Heart left ventricle (tissue), 13 donors: ENCODE results near the gene ANGPTL2.

ENCODE experiments used
- CTCF ChIP-seq, 12 donors: fragments of 200-600 bp; sonication (generic) in 4 of 12; IDR thresholded peaks; one replicate each; pipeline versions ENCODE4 v1.5.0 to v1.8.0; 2018 to 2022; ENCODE audit warnings: antibody characterized with exemption in 12 of 12, mild to moderate bottlenecking in 5 of 12
- POLR2A ChIP-seq, 2 donors: fragments of 450-650 bp; IDR thresholded peaks; one replicate each; pipeline ENCODE4 v1.6.1; 2017; ENCODE audit warnings: antibody characterized with exemption in 2 of 2, mild to moderate bottlenecking in 2 of 2, moderate library complexity in 2 of 2
- donor health status: ischemic (EF 13 %, LVEDD 7.1; RV severe dilation, severe dysfunction).
- donor health status: DM: no; HTN: yes; CAD: no.
- donor health status: DM: no; HTN: no; CAD: no.
- donor health status: ischemic (EF 25% LVEDD 6.9; RV normal size, moderate dysfunction).
- donor health status: ischemic (EF 25% LVEDD 5.7; RV mildly dilated, moderate dysfunction).
- donor health status: ischemic (EF 35%, LVEDD 5.7; RV mildly dilated, moderate dysfunction).
- donor health status: nonischemic (EF 11% LVEDD 7.7; RV severe dilation, severe dysfunction).
- donor health status: DM: yes; HTN: yes; CAD: no.
- donor health status: PGD.
- donor health status: ischemic (EF 29% LVEDD 5.4; RV normal size, mild dysfunction).
- donor health status: nonischemic (EF 23%, LVEDD 6.1; RV moderate dilation, normal function).

DNA sequence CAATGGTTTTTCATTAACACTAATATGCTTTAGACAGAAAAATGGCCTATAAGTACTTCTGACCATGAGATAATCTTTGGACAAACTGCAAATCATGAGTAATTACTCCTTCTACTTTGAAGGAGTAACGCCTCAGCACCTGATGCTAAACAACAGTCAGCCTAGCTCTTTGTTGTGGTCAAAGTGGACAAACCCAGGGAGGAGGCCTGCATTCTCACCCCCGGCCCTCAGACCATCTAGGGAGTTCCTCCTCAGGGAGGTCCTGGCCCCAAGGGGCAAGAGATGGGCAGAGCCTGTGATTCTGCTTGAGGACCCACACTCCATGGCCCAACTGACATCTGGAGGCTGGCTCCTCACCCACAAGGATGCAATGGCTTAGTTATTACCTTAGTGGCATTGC lies 48.2 kb upstream of the ANGPTL2 start:
- TF ChIP-seq CTCF (IDR thresholded peaks at IDR 0.05) = no peak
- no peak for TF ChIP-seq POLR2A (IDR thresholded peaks at IDR 0.05)
